ENCODE measurements around the gene RNF123. TPM values are rescaled to one million over a fixed set of nuclear protein-coding genes. Genes with fewer than 3 reads are reported as not detected.

The RNF123 gene
- polyA plus RNA-seq, 1 of the 3 experiments (the other 2 are of a cell fraction): 48.1 TPM

DNA sequence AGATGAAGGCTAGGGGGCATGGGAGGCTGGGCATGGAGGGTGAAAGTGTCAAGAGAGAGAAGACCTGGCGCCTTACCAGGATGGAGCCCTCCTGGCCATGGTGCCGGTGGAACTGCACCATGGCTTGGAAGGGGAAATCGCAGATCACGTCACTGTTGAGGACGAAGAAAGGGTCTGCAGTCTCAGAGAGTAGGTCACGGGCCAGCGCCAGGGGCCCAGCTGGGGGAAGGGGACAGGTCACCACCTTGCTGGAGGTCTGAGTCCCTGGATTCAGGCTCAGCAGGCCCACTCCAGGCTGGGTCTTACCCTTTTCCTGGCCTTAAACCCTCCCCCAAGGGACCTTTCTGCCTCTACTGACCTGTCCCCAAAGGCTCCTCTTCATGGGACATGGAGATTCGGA is 33.5 kb downstream of the RNF123 start (continued):
- TF ChIP-seq, protein P1, sequence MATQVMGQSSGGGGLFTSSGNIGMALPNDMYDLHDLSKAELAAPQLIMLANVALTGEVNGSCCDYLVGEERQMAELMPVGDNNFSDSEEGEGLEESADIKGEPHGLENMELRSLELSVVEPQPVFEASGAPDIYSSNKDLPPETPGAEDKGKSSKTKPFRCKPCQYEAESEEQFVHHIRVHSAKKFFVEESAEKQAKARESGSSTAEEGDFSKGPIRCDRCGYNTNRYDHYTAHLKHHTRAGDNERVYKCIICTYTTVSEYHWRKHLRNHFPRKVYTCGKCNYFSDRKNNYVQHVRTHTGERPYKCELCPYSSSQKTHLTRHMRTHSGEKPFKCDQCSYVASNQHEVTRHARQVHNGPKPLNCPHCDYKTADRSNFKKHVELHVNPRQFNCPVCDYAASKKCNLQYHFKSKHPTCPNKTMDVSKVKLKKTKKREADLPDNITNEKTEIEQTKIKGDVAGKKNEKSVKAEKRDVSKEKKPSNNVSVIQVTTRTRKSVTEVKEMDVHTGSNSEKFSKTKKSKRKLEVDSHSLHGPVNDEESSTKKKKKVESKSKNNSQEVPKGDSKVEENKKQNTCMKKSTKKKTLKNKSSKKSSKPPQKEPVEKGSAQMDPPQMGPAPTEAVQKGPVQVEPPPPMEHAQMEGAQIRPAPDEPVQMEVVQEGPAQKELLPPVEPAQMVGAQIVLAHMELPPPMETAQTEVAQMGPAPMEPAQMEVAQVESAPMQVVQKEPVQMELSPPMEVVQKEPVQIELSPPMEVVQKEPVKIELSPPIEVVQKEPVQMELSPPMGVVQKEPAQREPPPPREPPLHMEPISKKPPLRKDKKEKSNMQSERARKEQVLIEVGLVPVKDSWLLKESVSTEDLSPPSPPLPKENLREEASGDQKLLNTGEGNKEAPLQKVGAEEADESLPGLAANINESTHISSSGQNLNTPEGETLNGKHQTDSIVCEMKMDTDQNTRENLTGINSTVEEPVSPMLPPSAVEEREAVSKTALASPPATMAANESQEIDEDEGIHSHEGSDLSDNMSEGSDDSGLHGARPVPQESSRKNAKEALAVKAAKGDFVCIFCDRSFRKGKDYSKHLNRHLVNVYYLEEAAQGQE (IDR thresholded peaks at IDR 0.05; ENCODE audit: low read depth, low read length): no peak
- TF ChIP-seq RFX5 (IDR thresholded peaks at IDR 0.05; ENCODE audit: low read length) (no peak), EP300 (IDR thresholded peaks at IDR 0.05; ENCODE audit: borderline replicate concordance in 1 of 2, low read depth in 1 of 2, low read length in 1 of 2) (no peak)

DNA sequence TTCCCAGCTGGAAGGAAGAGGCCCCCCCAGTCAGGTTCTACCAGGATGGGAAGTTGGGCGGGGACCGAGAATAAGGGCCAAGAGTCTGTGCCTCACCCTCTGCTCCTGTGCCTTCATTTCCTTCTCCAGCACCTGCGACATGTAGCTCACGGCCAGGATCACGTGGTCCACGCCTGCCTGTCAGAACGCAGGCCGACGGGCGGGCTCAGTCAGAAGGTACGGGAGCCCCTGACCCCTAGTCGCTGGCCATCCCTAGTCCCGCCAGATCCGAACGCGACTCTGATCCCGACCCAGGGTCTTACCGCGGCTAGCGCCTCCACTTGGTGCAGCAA is 33.9 kb downstream of the RNF123 start:
- Histone ChIP-seq H3K4me3 (ENCODE audit: low read depth in 2 of 2, low read length in 1 of 2) (peak overlapping the region; percentile 98 to 99), H3K36me3 (replicated peaks in 1 of 2; ENCODE audit: control insufficient read depth in 1 of 2, insufficient read depth in 2 of 2, low read length in 1 of 2) (peaks cover 0 to 53% of the 10 kb centered on the region in 2 experiments), H3K27me3 (ENCODE audit: insufficient read depth) (no peaks in the 10 kb centered on the region), H3K27ac (ENCODE audit: low read depth in 2 of 2, low read length in 1 of 2) (peak overlapping the region; percentile 81 to 83), H3F3A (replicated peaks; ENCODE audit: insufficient read depth) (peaks cover 14% of the 10 kb centered on the region), H4K20me1 (ENCODE audit: insufficient read depth) (no peaks in the 10 kb centered on the region), H3K79me2 (ENCODE audit: insufficient read depth) (peaks cover 15% of the 10 kb centered on the region), H3K9me3 (no peaks in the 10 kb centered on the region), H2AFZ (ENCODE audit: low read depth) (peak overlapping the region; percentile 22; the same call in 1 of the 2 replicates), H3K9ac (peak overlapping the region; percentile 98), H3K9me2 (no peaks in the 10 kb centered on the region), H3K4me1 (ENCODE audit: control insufficient read depth in 1 of 2, insufficient read depth in 2 of 2, low read depth in 1 of 2, low read length in 1 of 2) (peaks cover 8 to 30% of the 10 kb centered on the region in 2 experiments; a peak in 2 of 4 replicates), H3K4me2 (peak overlapping the region; percentile 100)
- WGBS (ENCODE audit: low lambda C conversion rate): 3% methylated on average over 20 of the region's 20 CpGs
- TF ChIP-seq, protein P2, sequence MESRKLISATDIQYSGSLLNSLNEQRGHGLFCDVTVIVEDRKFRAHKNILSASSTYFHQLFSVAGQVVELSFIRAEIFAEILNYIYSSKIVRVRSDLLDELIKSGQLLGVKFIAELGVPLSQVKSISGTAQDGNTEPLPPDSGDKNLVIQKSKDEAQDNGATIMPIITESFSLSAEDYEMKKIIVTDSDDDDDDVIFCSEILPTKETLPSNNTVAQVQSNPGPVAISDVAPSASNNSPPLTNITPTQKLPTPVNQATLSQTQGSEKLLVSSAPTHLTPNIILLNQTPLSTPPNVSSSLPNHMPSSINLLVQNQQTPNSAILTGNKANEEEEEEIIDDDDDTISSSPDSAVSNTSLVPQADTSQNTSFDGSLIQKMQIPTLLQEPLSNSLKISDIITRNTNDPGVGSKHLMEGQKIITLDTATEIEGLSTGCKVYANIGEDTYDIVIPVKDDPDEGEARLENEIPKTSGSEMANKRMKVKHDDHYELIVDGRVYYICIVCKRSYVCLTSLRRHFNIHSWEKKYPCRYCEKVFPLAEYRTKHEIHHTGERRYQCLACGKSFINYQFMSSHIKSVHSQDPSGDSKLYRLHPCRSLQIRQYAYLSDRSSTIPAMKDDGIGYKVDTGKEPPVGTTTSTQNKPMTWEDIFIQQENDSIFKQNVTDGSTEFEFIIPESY (IDR thresholded peaks at IDR 0.05; ENCODE audit: borderline replicate concordance, low read depth): no peak
- TF ChIP-seq, protein P3, sequence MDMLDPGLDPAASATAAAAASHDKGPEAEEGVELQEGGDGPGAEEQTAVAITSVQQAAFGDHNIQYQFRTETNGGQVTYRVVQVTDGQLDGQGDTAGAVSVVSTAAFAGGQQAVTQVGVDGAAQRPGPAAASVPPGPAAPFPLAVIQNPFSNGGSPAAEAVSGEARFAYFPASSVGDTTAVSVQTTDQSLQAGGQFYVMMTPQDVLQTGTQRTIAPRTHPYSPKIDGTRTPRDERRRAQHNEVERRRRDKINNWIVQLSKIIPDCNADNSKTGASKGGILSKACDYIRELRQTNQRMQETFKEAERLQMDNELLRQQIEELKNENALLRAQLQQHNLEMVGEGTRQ (IDR thresholded peaks at IDR 0.05; ENCODE audit: borderline replicate concordance, low read depth, low read length): peak; percentile 36; the same call in 1 of the 2 replicates
- TF ChIP-seq EP300 (IDR thresholded peaks at IDR 0.05; ENCODE audit: borderline replicate concordance in 1 of 2, low read depth in 1 of 2, low read length in 1 of 2): no peak
- no peak for TF ChIP-seq SMC3 (IDR thresholded peaks at IDR 0.05; ENCODE audit: low read depth, low read length)
- no peak for TF ChIP-seq MEF2A (IDR thresholded peaks at IDR 0.05; ENCODE audit: borderline replicate concordance, low read depth)
- no peak for TF ChIP-seq ELF1 (IDR thresholded peaks at IDR 0.05)
- no peak for TF ChIP-seq NRF1 (IDR thresholded peaks at IDR 0.05; ENCODE audit: low read depth, low read length)
- TF ChIP-seq, protein P4, sequence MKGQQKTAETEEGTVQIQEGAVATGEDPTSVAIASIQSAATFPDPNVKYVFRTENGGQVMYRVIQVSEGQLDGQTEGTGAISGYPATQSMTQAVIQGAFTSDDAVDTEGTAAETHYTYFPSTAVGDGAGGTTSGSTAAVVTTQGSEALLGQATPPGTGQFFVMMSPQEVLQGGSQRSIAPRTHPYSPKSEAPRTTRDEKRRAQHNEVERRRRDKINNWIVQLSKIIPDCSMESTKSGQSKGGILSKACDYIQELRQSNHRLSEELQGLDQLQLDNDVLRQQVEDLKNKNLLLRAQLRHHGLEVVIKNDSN (IDR thresholded peaks at IDR 0.05; ENCODE audit: borderline replicate concordance, low read depth): peak; percentile 82
- no peak for TF ChIP-seq GATA2 (CRISPR knock-in tag; IDR thresholded peaks at IDR 0.05)
- no peak for TF ChIP-seq EZH2phosphoT487 (IDR thresholded peaks at IDR 0.05; ENCODE audit: borderline replicate concordance, low read depth)
- no peak for TF ChIP-seq TCF12 (IDR thresholded peaks at IDR 0.05)
- no peak for TF ChIP-seq POLR2AphosphoS5 (IDR thresholded peaks at IDR 0.05; ENCODE audit: low read depth, low read length)
- TF ChIP-seq MXI1 (IDR thresholded peaks at IDR 0.05; ENCODE audit: low read depth, low read length): peak; percentile 46
- TF ChIP-seq RFX5 (IDR thresholded peaks at IDR 0.05; ENCODE audit: low read length): no peak
- CTCF ChIA-PET: interaction anchor here (1.2 to 2.0 kb wide), 3 partner anchors 80 to 184 kb away, joined by 4 to 8 read pairs (median 5); partner anchors contain the start of gene INKA1
- POLR2A ChIA-PET: interaction anchor here (1.2 to 2.2 kb wide), 2 partner anchors 11 to 116 kb away, joined by 4 to 8 read pairs; no protein-coding TSS in a partner anchor
- DNase-seq: peak; percentile 62

Data from SK-N-SH (cell line).